Colon (tissue), 2 donors: ENCODE data around the gene SUPT3H.

Experiments used
- FAIRE-seq: peaks from 2 replicates; lab custom pipeline; 2012; peaks lifted over from hg19 to GRCh38; lab: Jason Lieb, UNC
- donor health status: control.
- donor health status: control.

SUPT3H gene

DNA sequence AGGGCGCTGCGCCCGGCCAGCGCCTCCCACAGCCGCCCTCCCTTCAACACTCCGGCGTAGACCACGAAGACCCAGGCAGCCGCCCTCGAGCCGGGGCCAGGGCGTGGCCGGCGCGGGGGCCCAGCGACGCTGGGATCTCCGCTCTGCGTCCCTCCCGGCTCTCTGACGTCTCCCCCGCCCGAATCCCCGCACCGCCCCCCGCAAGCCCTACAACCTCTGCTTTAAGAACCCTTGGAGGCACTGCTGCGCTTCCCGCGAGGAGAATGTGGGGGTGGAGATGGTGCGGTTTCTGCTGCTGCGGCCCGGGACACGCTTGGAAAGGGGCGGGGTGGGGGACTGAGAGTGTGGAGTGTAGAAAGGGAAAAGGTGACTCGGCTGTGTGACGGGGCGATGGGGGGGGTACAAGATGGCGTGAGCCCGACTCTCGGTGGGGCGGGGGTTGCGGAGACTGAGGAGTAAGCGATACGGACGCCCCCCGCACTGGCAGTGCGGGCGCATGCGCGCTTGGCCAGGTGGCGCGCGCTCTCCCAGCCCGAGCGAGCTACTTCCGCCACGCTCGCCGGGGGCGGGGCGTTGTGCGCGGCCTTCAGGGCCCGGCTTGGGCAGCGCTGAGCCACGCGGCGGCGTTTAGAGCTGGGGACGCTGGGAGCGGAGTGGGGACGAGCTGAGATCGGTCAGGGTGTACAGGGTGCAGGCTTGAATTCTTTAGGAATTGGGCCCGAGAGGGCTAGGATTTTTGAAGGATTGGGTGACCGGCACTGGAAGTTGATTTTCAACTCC is at the start of gene SUPT3H:
Gene SUPT3H (minus strand): TSS at position 381 of the 780 bp plus-strand sequence.
- no peak for FAIRE-seq

DNA sequence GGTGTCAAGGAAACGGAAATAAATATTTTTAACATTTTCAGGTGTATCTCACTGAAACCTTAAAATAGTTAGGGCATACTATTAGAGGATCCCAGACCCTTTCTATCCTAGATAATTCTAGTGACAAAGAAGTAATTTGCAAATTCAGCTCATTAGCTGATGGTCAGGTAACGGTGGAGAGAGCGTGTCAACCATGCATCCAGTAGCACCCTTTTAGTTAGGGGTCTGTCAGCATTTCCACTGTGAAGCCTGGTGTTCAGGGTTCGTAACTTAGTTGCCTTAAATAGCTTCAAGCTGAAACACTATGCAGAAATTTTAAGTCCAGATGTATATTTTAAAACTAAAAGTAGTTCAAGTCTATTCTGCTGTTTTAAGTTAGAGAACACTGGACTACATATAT is 48.5 kb upstream of the SUPT3H start:
- FAIRE-seq = no peak

DNA sequence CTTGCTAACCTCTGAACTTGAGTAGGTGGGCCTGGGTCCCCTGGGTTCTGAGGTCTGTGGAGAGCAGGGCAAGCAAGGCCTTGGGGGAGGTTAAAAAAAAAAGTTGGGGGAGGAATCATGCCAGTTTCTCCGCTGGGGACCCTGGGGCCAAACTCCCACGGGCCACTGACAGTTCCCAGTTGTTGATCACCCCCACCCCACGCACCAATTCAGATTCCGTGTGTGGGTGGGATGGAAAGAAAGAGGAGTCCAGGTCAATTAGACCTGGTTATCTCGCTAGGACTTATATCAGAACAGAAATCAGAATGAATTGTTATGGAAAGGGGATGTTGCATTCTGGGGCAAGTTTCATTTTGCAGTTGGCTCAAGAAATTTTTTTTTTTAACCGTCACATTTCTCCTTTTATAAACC is 46.7 kb upstream of the SUPT3H start:
- no peak for FAIRE-seq

DNA sequence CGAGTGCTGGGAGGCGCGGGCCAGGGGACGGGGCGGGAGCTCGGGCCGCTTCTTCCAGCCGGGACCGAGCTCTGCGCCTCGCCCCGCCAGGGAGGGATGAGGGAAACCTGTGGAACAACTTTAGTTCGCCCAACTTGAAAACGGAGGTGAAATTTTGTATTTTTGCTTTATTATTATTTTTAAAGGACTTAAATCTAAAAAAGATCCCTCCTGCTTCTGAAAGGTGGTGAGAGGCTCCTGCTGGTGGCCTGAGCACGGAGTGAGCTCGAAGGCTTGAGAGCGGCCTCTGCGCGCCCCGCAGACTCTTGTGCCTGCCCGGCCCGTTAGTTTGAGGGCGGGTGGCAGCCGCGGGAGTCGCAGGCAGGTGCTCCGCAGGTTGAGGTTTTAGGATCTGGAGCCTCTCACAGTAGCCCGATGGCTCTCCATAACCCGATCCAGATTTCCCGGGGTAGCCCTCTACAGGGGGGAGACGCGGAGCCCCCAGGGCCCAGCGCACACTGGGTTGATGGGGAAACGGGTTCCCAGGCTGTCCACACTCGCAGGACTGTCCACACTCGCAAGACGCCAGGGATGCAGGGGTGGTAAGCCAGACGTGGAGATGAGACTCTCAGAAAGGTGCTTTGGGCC is 46.2 kb upstream of the SUPT3H start:
- FAIRE-seq = no peak

DNA sequence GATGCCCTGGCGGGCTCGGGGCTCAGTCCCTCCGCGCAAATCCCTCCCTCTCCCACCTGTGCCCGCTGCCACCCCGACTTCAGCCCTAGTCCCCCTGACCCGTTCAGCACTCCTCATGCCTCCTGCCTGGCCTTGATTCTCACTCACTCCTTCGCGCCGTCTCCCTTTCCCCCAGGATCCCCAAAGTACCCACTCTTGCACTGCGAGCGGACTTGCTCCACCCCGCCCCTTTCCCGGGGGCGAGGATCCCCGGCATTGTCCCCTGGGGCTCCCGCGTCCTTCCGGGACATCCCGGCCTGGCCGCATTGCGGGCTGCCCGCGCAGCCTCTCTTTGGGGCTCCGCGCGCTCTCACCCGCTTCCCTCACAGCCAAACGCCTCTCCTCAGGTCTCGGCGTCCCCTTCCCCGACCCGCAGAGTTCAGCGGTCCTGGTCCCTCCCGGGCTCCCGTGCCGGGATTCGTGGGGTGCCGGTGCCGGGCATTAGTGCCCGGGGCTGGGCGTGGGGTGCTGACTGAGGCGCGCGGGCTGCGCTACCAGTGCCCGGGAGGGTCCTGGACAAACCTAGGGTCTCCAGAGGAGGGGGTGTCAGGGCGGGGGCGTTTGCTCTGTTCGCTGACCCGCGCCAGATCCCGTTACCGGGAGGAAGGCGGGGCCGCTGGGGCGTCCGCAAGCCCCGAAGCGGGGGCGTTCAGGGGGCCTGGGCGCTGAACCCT is 45.5 kb upstream of the SUPT3H start:
- FAIRE-seq = no peak

DNA sequence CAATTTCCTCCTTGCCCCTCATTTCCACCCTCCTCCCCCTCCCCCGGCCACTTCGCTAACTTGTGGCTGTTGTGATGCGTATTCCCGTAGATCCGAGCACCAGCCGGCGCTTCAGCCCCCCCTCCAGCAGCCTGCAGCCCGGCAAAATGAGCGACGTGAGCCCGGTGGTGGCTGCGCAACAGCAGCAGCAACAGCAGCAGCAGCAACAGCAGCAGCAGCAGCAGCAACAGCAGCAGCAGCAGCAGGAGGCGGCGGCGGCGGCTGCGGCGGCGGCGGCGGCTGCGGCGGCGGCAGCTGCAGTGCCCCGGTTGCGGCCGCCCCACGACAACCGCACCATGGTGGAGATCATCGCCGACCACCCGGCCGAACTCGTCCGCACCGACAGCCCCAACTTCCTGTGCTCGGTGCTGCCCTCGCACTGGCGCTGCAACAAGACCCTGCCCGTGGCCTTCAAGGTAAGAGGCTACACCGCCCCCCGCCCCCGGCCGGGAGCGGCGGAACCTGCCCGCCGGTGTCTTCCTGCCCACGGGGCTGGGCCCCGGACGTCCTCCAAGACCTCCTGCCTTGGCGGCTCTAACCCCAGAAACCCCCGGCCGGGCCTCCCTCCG is 44.9 kb upstream of the SUPT3H start:
- FAIRE-seq = no peak

DNA sequence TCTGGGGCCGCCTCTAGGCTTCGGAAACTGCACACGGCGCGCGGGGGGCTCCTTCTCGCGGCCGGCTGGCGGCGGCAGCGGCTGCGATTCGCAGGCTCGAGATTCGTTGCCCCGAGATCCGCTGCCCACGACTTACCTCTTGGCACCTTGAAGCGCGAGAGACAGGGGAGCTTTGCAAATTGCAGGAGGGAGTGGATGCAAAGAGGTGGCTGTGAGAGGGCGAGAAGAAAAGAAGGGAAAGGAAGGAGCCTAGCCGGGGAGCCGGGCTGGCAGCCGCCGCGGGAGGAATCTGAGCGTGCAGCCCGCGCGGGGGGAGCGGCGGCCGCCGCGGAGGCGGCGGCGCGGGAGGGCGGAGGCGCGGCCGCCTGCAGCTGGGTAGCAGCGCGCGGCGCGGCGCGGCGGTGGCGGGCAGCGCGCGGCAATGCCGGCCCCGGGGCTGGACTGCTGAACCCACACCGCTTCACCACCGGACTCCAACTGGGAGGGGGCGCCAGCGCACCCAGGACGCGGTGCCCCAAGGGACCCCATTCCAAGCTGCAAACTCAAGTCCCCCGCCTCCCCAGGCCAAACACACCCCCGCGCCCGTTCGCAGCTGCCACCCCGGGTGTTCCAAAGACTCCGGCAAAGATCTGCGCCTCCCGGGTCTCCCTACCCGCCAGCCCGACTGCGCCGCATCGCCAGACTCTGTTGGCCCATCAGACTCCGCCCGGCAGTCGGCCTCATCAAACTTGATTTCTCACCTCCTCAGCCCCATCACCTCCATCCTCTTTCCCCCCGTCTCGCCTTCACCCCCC is 44.2 kb upstream of the SUPT3H start:
- FAIRE-seq = no peak

DNA sequence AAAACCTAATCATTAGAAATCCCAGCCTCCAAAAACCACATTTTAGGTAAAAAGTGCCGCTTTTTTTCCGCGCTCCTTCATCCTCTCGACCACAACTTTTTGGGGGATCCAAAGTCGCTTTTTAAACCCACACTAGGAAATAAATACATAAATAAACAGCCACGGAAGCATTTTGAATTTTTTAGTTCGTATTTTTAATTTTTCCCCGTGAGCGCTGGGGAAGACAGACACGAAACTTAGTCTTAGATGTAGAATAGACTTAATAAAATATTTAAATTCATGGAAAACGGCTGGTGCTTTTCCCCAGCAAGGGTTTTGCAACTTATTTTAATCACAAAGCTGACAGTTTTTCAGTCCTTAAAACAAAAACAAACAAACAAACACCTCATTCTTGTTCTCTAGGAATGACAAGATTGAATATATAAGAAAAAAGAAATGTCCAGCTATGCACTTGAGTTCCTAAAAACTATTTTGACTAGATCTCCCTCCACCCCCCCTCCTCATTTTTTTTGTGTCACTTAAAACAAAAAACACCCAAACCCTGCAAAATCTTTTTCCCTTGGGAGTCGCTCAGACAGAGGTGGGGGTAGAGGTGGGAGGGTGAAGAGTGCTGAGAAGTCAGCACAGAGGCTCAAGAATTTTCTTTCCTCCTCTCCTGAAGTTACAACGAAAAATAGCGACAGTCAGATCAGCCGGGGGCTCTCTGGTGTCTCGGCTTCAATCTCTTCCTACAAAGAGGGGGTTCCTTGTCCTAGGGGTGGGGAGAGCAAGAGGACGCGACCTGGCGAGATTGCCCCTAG is 43.4 kb upstream of the SUPT3H start:
- FAIRE-seq = no peak

DNA sequence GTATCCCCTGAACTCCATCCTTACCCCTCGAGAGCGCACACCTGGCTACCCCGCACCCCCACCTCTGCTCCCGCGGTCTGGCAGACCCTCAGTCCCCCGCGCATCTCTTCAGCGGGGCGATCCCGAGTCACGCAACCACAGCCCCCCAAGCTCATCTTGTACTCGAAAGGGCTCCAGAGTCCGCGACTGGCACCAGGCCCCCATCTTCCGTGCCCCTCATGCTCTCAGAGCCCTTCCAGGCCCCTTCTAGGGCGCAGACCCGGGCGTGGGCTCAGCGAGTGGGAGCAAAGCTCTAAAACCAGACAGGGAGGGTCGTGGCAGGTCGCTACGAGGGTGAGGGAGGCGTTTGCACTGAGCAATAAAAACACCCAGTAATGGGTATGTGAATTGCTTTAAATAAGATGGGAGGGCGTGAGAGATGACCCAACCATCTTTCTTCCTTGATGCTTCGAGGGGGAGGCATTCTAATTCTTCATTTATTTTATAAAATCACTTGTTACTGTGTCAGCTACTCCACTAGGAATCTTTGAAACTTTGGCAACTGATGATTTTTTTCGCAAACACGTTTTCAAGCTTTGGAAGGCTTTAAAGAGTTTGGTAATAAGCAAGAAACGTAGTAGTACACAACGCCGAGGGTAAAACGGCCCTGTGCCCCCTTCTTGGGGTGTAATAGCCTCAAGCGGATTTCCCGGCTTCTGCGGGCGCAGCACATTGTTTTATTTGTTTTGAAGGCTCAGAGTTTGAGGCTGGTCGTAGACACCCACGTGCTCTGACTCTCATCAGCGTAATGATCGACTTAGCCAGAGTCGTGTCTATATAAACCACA is 42.6 kb upstream of the SUPT3H start:
- FAIRE-seq = no peak

DNA sequence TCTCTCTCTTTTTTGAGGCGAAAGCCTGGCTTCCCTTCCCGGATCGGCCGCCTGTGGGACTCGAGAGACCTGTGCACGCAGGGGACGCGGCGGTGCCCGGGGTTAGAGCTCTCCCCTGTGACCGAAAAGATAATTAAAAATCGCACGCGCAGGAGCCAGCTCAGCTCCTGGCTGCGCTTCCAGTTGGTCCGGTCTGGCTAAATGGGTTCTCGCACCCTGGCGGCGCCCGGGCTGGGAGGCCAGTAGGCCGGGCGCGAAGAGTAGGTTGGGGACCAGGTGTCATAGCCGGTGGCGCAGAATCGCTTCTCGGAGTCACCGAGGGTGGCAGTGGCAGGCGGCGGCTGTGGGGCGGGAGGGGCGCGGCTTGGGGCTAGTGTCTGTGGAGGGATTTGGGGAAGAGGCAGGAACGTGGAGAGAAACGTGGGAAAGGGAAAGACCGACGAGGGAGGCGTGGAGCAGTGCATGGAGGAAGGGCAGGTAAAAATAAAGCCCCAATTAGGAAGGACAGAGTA is 41.9 kb upstream of the SUPT3H start:
- no peak for FAIRE-seq

DNA sequence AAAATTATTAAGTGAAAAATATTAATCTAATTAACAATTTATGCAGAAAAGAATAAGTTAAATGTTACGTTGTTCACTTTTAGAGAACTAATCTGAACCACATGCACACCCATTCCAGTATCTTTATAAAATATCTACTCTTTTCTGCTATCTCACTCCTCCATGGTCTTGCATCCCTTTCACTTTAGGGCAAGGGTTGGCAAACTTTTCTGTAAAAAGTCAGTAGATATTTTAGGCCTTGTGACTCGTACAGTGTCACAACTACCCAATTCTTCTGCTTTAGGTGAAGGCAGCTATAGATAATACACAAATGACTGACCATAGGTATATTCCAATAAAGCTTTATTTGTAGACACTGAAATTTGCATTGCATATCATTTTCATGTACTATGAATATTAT is 39.7 kb upstream of the SUPT3H start:
- FAIRE-seq = no peak

DNA sequence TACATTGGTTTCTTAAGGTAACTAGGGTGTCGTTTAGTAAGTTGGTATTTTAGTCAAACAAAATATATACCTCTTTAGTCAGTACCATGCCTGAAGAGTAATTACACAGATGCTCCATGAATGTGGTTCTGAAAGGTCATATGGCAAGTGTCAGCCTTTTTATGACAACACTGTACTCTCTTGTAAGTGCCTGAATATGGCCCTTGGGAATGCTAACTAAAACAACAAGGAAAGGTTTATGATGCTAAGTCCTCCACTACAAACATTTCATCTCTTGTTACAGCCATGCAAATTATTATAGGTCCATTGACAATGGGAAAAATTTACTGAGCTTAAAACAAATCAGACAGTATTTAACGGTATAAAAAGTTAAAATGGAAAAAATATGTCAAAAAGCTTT is 39.0 kb upstream of the SUPT3H start:
- no peak for FAIRE-seq

DNA sequence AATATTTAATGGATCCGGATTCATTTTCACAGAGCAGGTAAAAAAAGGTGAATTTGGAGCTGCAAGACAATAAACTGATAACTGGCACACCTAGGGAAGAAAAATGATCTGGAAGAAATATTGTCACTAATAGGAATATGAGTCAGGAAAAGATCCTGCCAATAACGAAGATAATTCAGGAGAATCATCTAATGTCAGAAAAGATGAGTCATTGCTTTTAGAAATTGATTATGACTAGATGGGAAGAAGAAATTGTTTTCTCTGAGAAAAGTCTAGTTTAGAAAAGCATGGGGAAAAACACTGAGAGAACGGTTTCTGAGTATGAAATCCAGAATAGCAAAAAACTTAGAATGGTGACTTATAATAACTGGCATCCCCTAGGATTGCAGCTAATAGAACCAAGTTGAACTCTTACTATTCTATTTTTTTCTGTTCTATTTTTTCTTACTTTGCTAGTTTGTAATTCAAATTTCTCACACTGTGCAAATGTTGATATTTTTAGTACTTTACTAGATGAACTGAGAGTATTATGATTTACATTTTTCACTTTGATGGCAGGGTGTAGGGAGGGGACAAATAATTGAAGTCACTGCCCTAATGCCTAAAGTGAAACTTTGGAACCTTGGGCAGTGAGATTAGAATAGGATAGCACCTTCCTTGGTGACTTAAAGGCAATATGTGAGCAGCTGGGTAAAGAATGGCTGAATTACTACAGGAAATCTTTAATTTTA is 38.2 kb upstream of the SUPT3H start:
- FAIRE-seq = no peak

DNA sequence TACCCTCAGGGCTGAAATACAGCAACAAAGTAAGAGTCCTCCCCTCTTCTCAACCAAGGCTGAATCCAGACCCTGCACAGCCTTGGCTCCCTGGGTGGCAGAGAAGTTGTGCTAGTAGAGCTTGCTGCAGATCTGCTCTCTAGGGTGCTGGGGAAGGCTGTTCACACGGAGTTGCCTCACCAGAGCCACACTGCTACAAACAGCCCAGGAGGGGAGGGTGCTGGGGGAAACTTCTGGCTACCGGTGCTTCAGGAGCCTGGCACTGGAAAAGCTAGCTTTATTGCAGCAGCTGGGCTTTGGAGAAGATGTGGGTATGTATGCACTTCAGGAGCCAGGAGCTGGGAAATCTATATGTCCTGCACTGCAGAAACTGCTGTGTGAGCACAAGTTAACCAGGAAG is 37.6 kb upstream of the SUPT3H start:
- FAIRE-seq = no peak

DNA sequence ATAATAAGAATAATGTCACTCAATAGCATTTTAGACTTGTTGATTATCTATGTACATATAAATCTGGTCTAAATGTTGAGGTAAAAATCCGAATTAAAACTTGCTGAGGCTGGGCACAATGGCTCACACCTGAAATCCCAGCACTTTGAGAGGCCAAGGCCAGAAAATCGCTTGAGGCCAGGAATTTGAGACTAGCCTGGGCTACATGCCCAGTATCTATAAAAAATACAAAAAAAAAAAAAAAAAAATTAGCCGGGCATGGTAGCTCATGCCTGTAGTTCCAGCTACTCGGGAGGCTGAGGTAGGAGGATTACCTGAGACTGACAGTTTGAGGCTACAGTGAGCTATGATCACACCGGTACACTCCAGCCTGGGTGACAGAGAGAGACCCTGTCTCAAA is 34.2 kb upstream of the SUPT3H start:
- FAIRE-seq = no peak

DNA sequence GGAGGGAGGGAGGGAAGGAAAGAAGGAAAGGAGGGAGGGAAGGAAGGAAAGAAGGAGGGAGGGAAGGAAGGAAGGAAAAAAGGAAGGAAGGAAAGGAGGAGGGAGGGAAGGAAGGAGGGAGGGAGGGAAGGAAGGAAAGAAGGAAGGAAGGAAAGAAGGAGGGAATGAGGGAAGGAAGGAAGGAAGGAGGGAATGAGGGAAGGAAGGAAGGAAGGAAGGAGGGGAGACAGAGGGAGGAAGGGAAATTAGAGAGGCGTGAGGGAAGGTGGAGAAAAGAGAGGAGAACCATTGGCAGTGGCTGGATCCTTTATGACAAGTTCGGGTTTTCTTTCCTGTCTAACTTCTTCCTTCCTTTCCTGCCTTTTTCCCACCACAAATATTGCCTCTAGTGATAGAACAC is 22.3 kb upstream of the SUPT3H start:
- no peak for FAIRE-seq

DNA sequence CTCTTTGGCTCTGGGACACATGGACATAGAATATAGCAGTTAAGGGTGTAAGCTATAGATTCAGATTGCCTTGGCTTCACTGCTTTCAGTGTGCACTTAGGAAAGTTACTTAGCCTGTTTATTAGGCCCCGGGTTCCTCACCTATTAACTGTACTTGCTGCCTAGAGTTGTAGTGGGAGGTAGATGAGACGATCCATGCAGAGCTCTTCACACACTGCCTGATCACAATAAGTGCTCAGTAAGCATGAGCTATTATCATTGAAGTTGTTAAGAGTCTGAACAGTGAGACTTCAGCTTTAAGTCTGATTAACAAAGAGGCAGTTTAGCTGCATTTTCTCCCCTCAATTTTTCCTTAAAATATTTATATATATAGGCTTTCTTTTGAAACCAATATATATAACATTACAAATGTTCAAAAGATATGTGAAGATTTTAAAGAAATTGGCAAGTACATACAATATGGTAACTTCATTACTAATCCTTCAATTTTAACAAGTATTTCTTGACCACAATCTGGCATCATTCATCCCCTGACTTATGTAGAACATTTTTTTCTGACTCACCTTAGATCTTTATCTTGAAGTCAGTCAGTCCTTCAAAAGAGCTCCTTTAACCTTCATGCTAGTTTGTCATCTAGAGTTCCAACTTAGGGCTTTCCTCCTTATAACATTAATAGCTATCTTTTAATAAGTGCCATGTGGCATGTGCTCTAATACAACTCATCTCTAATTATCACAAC is 20.5 kb upstream of the SUPT3H start:
- no peak for FAIRE-seq

DNA sequence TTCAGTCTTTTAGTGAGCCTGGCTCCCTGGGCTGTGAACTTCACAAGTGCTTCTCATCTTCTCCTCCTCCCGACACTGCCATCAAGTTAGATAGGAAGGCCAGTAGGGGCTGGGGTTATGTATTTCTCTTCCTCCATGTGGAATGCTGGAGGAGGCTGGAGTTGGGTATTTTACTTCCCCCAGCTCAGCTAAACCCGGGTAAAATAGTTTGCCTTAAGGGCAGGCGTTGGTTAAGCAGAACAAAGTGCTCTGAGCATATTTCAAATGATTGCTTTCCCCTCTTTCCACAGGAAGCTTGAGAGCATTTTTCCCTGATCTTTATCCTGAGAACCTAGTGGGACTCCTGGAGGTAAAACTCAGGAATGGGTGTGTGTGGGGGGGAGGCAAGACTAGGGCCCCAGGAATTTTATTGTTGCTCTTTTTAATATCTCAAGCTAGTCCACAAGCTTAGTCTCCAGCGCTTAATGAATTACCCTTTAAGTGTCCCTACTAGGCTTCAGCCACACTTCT is 16.9 kb upstream of the SUPT3H start:
- no peak for FAIRE-seq
